AG04450 (cell line): Measurements from ENCODE around the gene HDGFL3. TPM values are rescaled to one million over a fixed set of nuclear protein-coding genes. Genes with fewer than 3 reads are reported as not detected.
"Not testable (repeated sequence)": the region's sequence is repeated elsewhere in the genome, so short reads cannot be mapped to it uniquely, and the experiment has no call there.

Experiments
- CTCF ChIA-PET: fragments of 300-600, 350-600 bp; formaldehyde crosslinking; extraction: SDS; loops from one replicate; lab custom pipeline; 2022; ENCODE audit warnings: antibody characterized with exemption, inconsistent platforms; lab: Charles Lee
- POLR2A ChIA-PET: fragments of 350-600 bp; formaldehyde crosslinking; extraction: SDS; loops from one replicate; lab custom pipeline; 2021; ENCODE audit warnings: antibody characterized with exemption, inconsistent platforms; lab: Yijun Ruan, JAX
- DNase-seq: peaks from one replicate; pipeline ENCODE4 v3.0.0-alpha.2; 2011; ENCODE audit warnings: low read depth, low spot score
- H3K27ac ChIP-seq: one replicate; pipeline ENCODE4 v1.5.1; 2012; ENCODE audit warnings: low read depth, low read length, control low read depth
- H3K27me3 ChIP-seq: one replicate; pipeline ENCODE4 v1.6.0; 2012; ENCODE audit warnings: low read length; ENCODE audit not compliant: control insufficient read depth, insufficient read depth
- H3K4me3 ChIP-seq: 2 replicates; pipeline ENCODE4 v1.5.1; 2011; ENCODE audit warnings: mild to moderate bottlenecking, low read depth, low read length, control low read depth
- H3K9me3 ChIP-seq: 2 replicates; pipeline ENCODE4 v1.5.1; 2012; ENCODE audit warnings: low read length; ENCODE audit not compliant: control insufficient read depth, insufficient read depth
- polyA plus RNA-seq: library from polyadenylated mRNA; depleted of rRNA; stranded (reverse); fragments of >200 nt; gene quantifications from 2 replicates; pipeline ENCODE4 v1.2.3, GENCODE V29; 2011
- TF ChIP-seq, protein P1 (sequence below): IDR thresholded peaks from 2 replicates; pipeline ENCODE4 v1.5.1; 2011; ENCODE audit warnings: low read depth, low read length, control low read depth, inconsistent platforms

The HDGFL3 gene
- polyA plus RNA-seq, 1 experiment, result 71.6 TPM

DNA sequence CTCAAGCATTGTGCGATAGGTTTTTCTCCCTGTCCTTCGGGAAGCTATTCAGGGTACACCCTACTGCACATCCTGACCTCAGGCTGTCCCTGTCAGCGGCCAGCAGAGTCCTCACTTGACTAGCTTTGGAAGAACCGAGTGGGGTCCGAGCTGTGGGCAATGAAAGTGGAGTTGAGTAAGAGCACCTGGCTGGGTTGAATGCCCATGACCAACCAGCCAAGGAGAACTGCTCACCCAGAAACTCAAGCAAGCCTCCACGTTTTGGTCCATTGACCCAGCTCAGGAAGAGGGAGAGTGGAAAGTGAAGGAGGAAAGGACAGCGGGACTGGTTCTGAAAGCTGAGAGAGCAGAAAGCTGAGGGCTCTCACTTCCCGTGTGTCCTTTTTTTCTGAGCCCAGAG, 36.0 kb upstream of the HDGFL3 start:
- ChIA-PET POLR2A (no interaction called here), CTCF (interaction anchor here (1.0 to 8.9 kb wide), 3 partner anchors 195 to 326 kb away, joined by 3 to 176 read pairs (median 3); no protein-coding TSS in a partner anchor)
- Histone ChIP-seq H3K4me3 (no peak overlapping the region), H3K27me3 (peaks cover 8% of the 10 kb centered on the region), H3K9me3 (no peaks in the 10 kb centered on the region), H3K27ac (no peak overlapping the region)
- DNase-seq, result no peak
- TF ChIP-seq, protein P1, sequence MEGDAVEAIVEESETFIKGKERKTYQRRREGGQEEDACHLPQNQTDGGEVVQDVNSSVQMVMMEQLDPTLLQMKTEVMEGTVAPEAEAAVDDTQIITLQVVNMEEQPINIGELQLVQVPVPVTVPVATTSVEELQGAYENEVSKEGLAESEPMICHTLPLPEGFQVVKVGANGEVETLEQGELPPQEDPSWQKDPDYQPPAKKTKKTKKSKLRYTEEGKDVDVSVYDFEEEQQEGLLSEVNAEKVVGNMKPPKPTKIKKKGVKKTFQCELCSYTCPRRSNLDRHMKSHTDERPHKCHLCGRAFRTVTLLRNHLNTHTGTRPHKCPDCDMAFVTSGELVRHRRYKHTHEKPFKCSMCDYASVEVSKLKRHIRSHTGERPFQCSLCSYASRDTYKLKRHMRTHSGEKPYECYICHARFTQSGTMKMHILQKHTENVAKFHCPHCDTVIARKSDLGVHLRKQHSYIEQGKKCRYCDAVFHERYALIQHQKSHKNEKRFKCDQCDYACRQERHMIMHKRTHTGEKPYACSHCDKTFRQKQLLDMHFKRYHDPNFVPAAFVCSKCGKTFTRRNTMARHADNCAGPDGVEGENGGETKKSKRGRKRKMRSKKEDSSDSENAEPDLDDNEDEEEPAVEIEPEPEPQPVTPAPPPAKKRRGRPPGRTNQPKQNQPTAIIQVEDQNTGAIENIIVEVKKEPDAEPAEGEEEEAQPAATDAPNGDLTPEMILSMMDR, result no peak

DNA sequence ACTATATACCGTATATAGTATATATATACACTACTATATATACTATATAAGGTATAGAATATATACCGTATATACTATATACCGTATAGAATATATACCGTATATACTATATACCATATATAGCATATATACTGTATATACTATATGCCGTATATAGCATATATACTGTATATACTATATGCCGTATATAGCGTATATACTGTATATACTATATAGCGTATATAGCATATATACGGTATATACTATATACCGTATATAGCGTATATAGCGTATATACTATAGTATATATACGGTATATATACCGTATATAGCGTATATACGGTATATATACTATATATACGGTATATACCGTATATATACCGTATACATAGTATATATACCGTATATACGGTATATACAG, 22.6 kb upstream of the HDGFL3 start:
- no peak for DNase-seq
- no peaks in the 10 kb centered on the region for H3K27me3 ChIP-seq
- TF ChIP-seq, protein P1, result no peak
- no peak overlapping the region for H3K27ac ChIP-seq
- POLR2A ChIA-PET, result no interaction called here
- no peaks in the 10 kb centered on the region for H3K9me3 ChIP-seq
- CTCF ChIA-PET, result no interaction called here
- H3K4me3 ChIP-seq, result no peak overlapping the region

DNA sequence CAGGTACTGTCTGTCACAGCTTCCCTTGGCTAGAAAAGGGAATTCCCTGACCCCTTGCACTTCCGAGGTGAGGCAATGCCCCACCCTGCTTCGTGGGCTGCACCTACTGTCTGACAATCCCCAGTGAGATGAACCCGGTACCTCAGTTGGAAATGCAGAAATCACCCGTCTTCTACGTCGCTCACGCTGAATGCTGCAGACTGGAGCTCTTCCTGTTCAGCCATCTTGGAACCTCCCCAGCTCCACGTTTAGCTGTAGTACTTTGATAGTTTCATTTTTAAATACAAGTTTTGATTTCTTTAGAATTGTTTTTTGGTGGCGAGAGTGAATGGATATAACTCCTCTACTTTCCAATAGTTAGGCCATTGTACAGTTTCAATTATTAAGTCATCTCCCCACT, 17.8 kb upstream of the HDGFL3 start:
- ChIA-PET CTCF (no interaction called here), POLR2A (no interaction called here)
- no peak for DNase-seq
- TF ChIP-seq, protein P1, result no peak
- Histone ChIP-seq H3K27ac (no peak overlapping the region), H3K4me3 (no peak overlapping the region), H3K27me3 (no peaks in the 10 kb centered on the region), H3K9me3 (no peaks in the 10 kb centered on the region; the same call in 1 of the 2 replicates)

DNA sequence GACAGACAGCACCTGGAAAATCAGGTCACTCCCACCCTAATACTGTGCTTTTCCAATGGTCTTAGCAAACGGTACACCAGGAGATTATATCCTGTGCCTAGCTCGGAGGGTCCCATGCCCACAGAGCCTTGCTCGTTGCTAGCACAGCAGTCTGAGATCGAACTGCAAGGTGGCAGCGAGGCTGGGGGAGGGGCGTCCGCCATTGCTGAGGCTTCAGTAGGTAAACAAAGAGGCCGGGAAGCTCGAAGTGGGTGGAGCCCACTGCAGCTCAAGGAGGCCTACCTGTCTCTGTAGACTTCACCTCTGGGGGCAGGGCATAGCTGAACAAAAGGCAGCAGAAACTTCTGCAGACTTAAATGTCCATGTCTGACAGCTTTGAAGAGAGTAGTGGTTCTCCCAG, 14.2 kb upstream of the HDGFL3 start:
- H3K9me3 ChIP-seq, H3K27ac ChIP-seq, POLR2A ChIA-PET, H3K27me3 ChIP-seq, H3K4me3 ChIP-seq, DNase-seq: not testable (repeated sequence)
- CTCF ChIA-PET, result interaction anchor here (1.1 kb wide), 1 partner anchor 27 kb away, joined by 5 read pairs; no protein-coding TSS in a partner anchor

DNA sequence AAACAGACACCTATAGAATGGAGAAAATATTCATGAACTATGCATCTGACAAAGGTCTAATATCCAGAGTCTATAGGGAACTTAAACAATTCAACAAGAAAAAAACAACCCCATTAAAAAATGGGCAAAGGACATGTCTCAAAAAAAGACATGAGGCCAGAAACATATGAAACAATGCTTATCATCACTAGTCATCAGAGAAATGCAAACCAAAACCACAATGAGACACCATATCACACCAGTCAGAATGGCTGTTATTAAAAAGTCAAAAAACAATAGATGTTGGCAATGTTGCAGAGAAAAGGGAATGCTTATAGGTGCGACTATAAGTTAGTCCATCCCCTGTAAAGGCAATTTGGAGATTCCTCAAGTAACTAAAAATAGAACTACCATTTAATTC, 11.4 kb upstream of the HDGFL3 start:
- TF ChIP-seq, protein P1, result no peak
- ChIA-PET CTCF (no interaction called here), POLR2A (no interaction called here)
- Histone ChIP-seq H3K4me3 (no peak overlapping the region), H3K27ac (no peak overlapping the region), H3K27me3 (no peaks in the 10 kb centered on the region), H3K9me3 (no peaks in the 10 kb centered on the region; the same call in 1 of the 2 replicates)
- DNase-seq, result no peak
